ENCODE measurements around the gene CROCC2. TPM values are rescaled to one million over a fixed set of nuclear protein-coding genes. Genes with fewer than 3 reads are reported as not detected.
A peak's percentile ranks its signal among the peaks of the same experiment; 100 is the strongest.

CROCC2 gene
- total and polyA plus RNA-seq, 2 of the 13 experiments (the other 11 are each of a cell fraction or from before 2014, with no cell fraction given), result not detected

DNA sequence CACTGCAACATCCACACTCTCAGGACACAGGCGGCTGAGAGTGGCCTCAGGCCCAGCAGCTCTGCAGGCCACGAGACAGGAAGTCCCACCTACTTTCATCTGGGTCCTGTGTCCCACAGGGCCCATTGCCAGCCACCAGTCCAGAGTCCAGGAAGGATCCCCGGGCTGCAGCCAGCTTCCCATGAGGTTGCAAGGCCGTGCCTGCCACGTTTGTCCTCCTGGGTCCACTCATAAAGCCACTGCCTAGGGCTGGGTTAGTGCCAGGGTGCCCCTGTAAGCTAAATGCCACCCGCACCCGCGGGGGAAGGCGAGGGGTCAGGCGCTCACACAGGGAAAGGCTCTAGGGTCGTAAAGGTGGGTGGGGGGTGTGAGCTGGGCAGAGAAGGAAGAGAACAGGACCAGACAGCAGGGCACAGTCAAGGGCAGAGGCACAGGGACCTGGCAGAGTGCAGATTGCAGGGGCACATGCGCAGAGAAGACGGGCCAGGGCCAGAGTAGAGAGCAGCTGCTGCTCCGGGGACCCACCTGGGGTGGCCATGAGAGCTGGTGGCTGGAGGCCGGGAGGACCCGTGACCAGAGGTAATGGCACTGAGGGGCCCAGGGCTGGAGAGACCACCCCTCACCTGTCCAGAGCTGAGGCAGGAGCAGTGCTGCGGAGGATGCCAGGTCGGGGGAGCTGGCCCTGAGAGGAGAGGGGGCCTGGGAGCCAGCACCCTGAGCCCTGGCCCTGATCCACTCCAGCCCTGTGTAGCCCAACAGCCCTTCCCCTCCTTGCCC lies 29.5 kb upstream of the CROCC2 start (continued):
- TF ChIP-seq, protein P1, sequence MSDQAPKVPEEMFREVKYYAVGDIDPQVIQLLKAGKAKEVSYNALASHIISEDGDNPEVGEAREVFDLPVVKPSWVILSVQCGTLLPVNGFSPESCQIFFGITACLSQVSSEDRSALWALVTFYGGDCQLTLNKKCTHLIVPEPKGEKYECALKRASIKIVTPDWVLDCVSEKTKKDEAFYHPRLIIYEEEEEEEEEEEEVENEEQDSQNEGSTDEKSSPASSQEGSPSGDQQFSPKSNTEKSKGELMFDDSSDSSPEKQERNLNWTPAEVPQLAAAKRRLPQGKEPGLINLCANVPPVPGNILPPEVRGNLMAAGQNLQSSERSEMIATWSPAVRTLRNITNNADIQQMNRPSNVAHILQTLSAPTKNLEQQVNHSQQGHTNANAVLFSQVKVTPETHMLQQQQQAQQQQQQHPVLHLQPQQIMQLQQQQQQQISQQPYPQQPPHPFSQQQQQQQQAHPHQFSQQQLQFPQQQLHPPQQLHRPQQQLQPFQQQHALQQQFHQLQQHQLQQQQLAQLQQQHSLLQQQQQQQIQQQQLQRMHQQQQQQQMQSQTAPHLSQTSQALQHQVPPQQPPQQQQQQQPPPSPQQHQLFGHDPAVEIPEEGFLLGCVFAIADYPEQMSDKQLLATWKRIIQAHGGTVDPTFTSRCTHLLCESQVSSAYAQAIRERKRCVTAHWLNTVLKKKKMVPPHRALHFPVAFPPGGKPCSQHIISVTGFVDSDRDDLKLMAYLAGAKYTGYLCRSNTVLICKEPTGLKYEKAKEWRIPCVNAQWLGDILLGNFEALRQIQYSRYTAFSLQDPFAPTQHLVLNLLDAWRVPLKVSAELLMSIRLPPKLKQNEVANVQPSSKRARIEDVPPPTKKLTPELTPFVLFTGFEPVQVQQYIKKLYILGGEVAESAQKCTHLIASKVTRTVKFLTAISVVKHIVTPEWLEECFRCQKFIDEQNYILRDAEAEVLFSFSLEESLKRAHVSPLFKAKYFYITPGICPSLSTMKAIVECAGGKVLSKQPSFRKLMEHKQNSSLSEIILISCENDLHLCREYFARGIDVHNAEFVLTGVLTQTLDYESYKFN (CRISPR knock-in tag; conservative IDR thresholded peaks at IDR 0.05), result peak; percentile 92
- TF ChIP-seq PHF5A (CRISPR knock-in tag; IDR thresholded peaks at IDR 0.05; ENCODE audit: low read depth, unreplicated experiment), result peak; percentile 61
- no peak for TF ChIP-seq HOXA7 (CRISPR knock-in tag; IDR thresholded peaks at IDR 0.05)
- TF ChIP-seq ZNF607 (CRISPR knock-in tag; IDR thresholded peaks at IDR 0.05; ENCODE audit: borderline replicate concordance), result peak; percentile 87; the same call in 1 of the 2 replicates
- no peak for TF ChIP-seq TBP (CRISPR knock-in tag; IDR thresholded peaks at IDR 0.05)
- TF ChIP-seq MEIS1 (CRISPR knock-in tag; IDR thresholded peaks at IDR 0.05; ENCODE audit: borderline replicate concordance), result peak; percentile 80; the same call in 1 of the 2 replicates
- TF ChIP-seq NFE2L1 (CRISPR knock-in tag; IDR thresholded peaks at IDR 0.05; ENCODE audit: borderline replicate concordance), result peak; percentile 67; the same call in 1 of the 2 replicates
- peak; percentile 87 for TF ChIP-seq ZNF431 (CRISPR knock-in tag; IDR thresholded peaks at IDR 0.05; ENCODE audit: borderline replicate concordance, low read depth)
- TF ChIP-seq GLI4 (CRISPR knock-in tag; IDR thresholded peaks at IDR 0.05; ENCODE audit: borderline replicate concordance), result no peak; the same call in none of the 2 replicates
- TF ChIP-seq MAZ (IDR thresholded peaks at IDR 0.05; ENCODE audit: borderline replicate concordance, low read depth, low read length), result peak; percentile 20; the same call in 1 of the 2 replicates
- no peak for TF ChIP-seq MAZ (CRISPR knock-in tag; IDR thresholded peaks at IDR 0.05; ENCODE audit: low read depth)
- TF ChIP-seq SALL1 (CRISPR knock-in tag; IDR thresholded peaks at IDR 0.05), result peak; percentile 97
- TF ChIP-seq, protein P2, sequence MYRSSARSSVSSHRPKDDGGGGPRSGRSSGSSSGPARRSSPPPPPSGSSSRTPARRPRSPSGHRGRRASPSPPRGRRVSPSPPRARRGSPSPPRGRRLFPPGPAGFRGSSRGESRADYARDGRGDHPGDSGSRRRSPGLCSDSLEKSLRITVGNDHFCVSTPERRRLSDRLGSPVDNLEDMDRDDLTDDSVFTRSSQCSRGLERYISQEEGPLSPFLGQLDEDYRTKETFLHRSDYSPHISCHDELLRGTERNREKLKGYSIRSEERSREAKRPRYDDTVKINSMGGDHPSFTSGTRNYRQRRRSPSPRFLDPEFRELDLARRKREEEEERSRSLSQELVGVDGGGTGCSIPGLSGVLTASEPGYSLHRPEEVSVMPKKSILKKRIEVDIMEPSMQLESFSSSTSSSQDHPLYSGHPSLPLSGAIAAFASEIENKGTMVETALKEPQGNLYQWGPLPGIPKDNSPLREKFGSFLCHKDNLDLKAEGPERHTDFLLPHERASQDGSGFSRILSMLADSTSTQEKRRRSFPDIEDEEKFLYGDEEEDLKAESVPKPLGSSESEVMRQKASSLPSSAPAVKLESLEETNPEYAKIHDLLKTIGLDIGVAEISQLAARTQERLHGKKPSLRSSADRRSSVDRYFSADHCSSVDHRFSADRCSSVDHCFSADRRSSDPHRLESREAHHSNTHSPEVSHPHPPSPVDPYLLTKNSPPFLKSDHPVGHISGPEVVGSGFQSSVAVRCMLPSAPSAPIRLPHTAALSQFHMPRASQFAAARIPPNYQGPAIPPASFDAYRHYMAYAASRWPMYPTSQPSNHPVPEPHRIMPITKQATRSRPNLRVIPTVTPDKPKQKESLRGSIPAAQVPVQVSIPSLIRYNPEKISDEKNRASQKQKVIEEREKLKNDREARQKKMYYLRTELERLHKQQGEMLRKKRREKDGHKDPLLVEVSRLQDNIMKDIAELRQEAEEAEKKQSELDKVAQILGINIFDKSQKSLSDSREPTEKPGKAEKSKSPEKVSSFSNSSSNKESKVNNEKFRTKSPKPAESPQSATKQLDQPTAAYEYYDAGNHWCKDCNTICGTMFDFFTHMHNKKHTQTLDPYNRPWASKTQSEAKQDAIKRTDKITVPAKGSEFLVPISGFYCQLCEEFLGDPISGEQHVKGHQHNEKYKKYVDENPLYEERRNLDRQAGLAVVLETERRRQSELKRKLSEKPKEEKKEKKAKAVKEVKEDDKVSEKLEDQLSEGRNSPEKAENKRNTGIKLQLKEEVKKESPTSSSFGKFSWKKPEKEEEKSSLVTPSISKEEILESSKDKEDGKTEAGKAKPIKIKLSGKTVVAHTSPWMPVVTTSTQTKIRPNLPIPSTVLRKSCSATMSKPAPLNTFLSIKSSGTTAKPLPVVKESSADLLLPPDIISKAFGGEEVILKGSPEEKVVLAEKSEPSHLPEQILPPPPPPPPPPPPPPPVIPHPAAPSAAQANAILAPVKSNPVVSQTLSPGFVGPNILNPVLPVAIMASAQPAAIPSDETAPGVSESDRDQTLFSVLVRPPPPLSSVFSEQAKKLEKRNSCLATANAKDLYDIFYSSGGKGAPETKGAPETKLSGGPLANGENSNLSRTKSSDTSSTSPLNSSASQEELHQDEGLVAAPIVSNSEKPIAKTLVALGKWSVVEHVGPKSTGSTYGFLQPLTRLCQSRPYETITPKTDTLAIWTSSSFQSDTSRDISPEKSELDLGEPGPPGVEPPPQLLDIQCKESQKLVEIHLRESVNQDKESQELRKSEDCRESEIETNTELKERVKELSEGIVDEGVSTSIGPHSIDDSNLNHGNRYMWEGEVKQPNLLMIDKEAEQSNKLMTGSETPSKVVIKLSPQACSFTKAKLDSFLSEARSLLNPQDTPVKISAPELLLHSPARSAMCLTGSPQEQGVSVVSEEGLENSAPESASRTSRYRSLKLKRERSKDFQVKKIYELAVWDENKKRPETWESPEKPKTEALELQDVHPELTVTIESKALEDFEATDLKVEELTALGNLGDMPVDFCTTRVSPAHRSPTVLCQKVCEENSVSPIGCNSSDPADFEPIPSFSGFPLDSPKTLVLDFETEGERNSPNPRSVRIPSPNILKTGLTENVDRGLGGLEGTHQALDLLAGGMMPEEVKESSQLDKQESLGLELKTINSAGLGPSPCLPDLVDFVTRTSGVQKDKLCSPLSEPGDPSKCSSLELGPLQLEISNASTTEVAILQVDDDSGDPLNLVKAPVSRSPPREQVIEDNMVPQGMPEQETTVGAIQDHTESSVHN (CRISPR knock-in tag; IDR thresholded peaks at IDR 0.05), result 0 out of 2 replicates have a peak, but pooled peaks have one; percentile 44
- TF ChIP-seq RFX1 (IDR thresholded peaks at IDR 0.05), result no peak
- TF ChIP-seq, protein P3, sequence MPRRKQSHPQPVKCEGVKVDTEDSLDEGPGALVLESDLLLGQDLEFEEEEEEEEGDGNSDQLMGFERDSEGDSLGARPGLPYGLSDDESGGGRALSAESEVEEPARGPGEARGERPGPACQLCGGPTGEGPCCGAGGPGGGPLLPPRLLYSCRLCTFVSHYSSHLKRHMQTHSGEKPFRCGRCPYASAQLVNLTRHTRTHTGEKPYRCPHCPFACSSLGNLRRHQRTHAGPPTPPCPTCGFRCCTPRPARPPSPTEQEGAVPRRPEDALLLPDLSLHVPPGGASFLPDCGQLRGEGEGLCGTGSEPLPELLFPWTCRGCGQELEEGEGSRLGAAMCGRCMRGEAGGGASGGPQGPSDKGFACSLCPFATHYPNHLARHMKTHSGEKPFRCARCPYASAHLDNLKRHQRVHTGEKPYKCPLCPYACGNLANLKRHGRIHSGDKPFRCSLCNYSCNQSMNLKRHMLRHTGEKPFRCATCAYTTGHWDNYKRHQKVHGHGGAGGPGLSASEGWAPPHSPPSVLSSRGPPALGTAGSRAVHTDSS (CRISPR knock-in tag; conservative IDR thresholded peaks at IDR 0.05), result no peak

Data from HepG2 (cell line).